Type B pancreatic cell (in vitro differentiated cells): ENCODE measurements around the gene PYROXD2. TPM values are rescaled to one million over a fixed set of nuclear protein-coding genes. Genes with fewer than 3 reads are reported as not detected.
A peak's percentile ranks its signal among the peaks of the same experiment; 100 is the strongest.

Experiments
- DNase-seq: peaks from one replicate; pipeline ENCODE4 v3.0.0; 2021; ENCODE audit warnings: mixed read lengths; ENCODE audit not compliant: unreplicated experiment; ENCODE audit errors: extremely low spot score
- H3K27ac Mint-ChIP-seq: 2 replicates; pipeline ENCODE4 v1.8.0; 2021; ENCODE audit warnings: mild to moderate bottlenecking, mixed read lengths
- H3K27me3 Mint-ChIP-seq: 2 replicates; pipeline ENCODE4 v1.8.0; 2021; ENCODE audit warnings: mixed read lengths
- H3K36me3 Mint-ChIP-seq: 2 replicates; pipeline ENCODE4 v1.8.0; 2021; ENCODE audit warnings: mixed read lengths
- H3K4me1 Mint-ChIP-seq: one replicate; pipeline ENCODE4 v1.8.0; 2021; ENCODE audit warnings: mixed read lengths; ENCODE audit not compliant: unreplicated experiment
- H3K4me3 Mint-ChIP-seq: 2 replicates; pipeline ENCODE4 v1.8.0; 2021; ENCODE audit warnings: mild to moderate bottlenecking, mixed read lengths
- H3K9me3 Mint-ChIP-seq: 2 replicates; pipeline ENCODE4 v1.8.0; 2021; ENCODE audit warnings: mixed read lengths
- CTCF ChIP-seq: fragments of 200-600 bp; sonication (generic); conservative IDR thresholded peaks from 2 replicates; pipeline ENCODE4 v1.5.0; 2021; ENCODE audit warnings: antibody characterized with exemption, mild to moderate bottlenecking
- total RNA-seq: library from RNA; stranded (reverse); gene quantifications from 2 replicates; pipeline ENCODE4 v1.2.1, GENCODE V29; 2021; ENCODE audit warnings: low replicate concordance

Gene PYROXD2
- total RNA-seq, 1 donor from 2014 or later = 14.9 TPM

GRCh38 chr10:98444314-98445006 lies 29.5 kb upstream of the PYROXD2 start:
- peak overlapping the region; percentile 15 for H3K27ac Mint-ChIP-seq
- H3K9me3 Mint-ChIP-seq = peaks cover 4% of the 10 kb centered on the region
- peak overlapping the region; percentile 71 for H3K4me3 Mint-ChIP-seq

GRCh38 chr10:98438715-98439114 lies 23.7 kb upstream of the PYROXD2 start:
- Mint-ChIP-seq H3K4me1 (no peaks in the 10 kb centered on the region), H3K4me3 (no peak overlapping the region), H3K27me3 (no peaks in the 10 kb centered on the region), H3K9me3 (peaks cover 4% of the 10 kb centered on the region), H3K27ac (no peak overlapping the region), H3K36me3 (peaks cover 61% of the 10 kb centered on the region)
- TF ChIP-seq CTCF = no peak
- DNase-seq = no peak

More at GRCh38 chr10:98444314-98445006, 29.5 kb upstream of the PYROXD2 start:
- DNase-seq = no peak
- no peak for TF ChIP-seq CTCF
- H3K4me1 Mint-ChIP-seq = peaks cover 6% of the 10 kb centered on the region
- H3K36me3 Mint-ChIP-seq = peaks cover 34% of the 10 kb centered on the region
- H3K27me3 Mint-ChIP-seq = no peaks in the 10 kb centered on the region

- no peaks in the 10 kb centered on the region for H3K27me3 Mint-ChIP-seq
- no peak for DNase-seq
- peaks cover 60% of the 10 kb centered on the region for H3K36me3 Mint-ChIP-seq
- H3K27ac Mint-ChIP-seq = no peak overlapping the region
- H3K4me3 Mint-ChIP-seq = no peak overlapping the region
- no peaks in the 10 kb centered on the region for H3K4me1 Mint-ChIP-seq
- no peak for TF ChIP-seq CTCF
- peaks cover 4% of the 10 kb centered on the region for H3K9me3 Mint-ChIP-seq
Observed at GRCh38 chr10:98436704-98437103, 21.7 kb upstream of the PYROXD2 start.

DNA sequence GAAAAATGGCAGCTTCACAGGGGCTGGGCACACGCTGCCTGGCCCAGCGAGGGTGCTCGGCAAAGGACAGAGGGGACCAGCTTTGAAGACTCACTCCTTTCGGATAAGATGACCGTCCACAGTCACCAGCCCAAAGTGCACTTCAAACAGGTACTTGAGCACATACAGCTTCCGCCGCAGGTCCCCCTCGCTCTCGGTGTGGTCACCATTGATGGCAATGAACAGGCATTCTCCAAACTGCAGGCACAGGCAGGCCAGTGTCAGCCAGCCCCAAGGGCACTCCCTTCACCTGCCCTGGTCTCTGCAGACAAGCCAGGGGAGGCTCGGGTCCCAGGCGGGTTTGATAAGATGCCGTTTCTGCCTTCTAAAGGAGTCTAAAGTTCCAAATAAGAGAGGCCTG lies 20.2 kb upstream of the PYROXD2 start:
- Mint-ChIP-seq H3K9me3 (peaks cover 4% of the 10 kb centered on the region), H3K27ac (no peak overlapping the region), H3K4me3 (no peak overlapping the region), H3K4me1 (no peaks in the 10 kb centered on the region), H3K27me3 (no peaks in the 10 kb centered on the region), H3K36me3 (peaks cover 62% of the 10 kb centered on the region)
- no peak for DNase-seq
- TF ChIP-seq CTCF = no peak

GRCh38 chr10:98433881-98434732 lies 19.1 kb upstream of the PYROXD2 start:
- Mint-ChIP-seq H3K4me1 (no peaks in the 10 kb centered on the region), H3K9me3 (no peaks in the 10 kb centered on the region), H3K4me3 (no peak overlapping the region), H3K27ac (no peak overlapping the region), H3K27me3 (no peaks in the 10 kb centered on the region), H3K36me3 (peaks cover 52% of the 10 kb centered on the region)
- no peak for DNase-seq
- no peak for TF ChIP-seq CTCF
